K562 (cell line): ENCODE measurements around the gene AEN.

ENCODE experiments used
- CTCF ChIP-seq, 3 experiments: IDR thresholded peaks in 2 of 3; conservative IDR thresholded peaks in 1 of 3; 2 replicates each; pipeline ENCODE4 v1.5.1; 2011 to 2012; ENCODE audit warnings: low read length in 3 of 3, mild to moderate bottlenecking in 3 of 3, control low read depth in 2 of 3, improper control_type of control experiment in 1 of 3, inconsistent platforms in 1 of 3, low read depth in 1 of 3, mixed read lengths in 1 of 3, moderate library complexity in 1 of 3; ENCODE audit not compliant: insufficient read depth in 2 of 3
- ELK1 ChIP-seq: sonication (generic); formaldehyde crosslinking; IDR thresholded peaks from 2 replicates; pipeline ENCODE4 v1.8.1; 2022; ENCODE audit warnings: missing genetic modification reagents
- EP400 ChIP-seq: fragments of 450-650 bp; IDR thresholded peaks from 2 replicates; pipeline ENCODE4 v1.6.1; 2017; ENCODE audit warnings: antibody characterized with exemption, mild to moderate bottlenecking, moderate library complexity
- FOXA3 ChIP-seq, 2 experiments: fragments of 450-650 bp in 1 of 2; sonication (generic) in 1 of 2; formaldehyde crosslinking; IDR thresholded peaks in 1 of 2; conservative IDR thresholded peaks in 1 of 2; 2 replicates each; pipeline versions ENCODE4 v1.4.0 to v1.8.0; 2020 to 2022; ENCODE audit warnings: mild to moderate bottlenecking in 2 of 2, missing genetic modification reagents in 1 of 2
- MXI1 ChIP-seq: IDR thresholded peaks from 2 replicates; pipeline ENCODE4 v1.6.1; 2011; ENCODE audit warnings: low read depth, mild to moderate bottlenecking, improper control_type of control experiment, low read length
- POLR2A ChIP-seq: fragments of 450-650 bp; conservative IDR thresholded peaks from 2 replicates; pipeline ENCODE4 v1.6.1; 2016
- POLR2AphosphoS5 ChIP-seq: IDR thresholded peaks from 2 replicates; pipeline ENCODE4 v1.6.1; 2011; ENCODE audit warnings: mild to moderate bottlenecking, low read depth, low read length, moderate library complexity; ENCODE audit not compliant: control insufficient read depth, insufficient read depth
- ZBTB1 ChIP-seq: sonication (generic); formaldehyde crosslinking; IDR thresholded peaks from 2 replicates; pipeline ENCODE4 v1.8.1; 2023; ENCODE audit warnings: missing genetic modification reagents, low read depth, mild to moderate bottlenecking, borderline replicate concordance
- ZNF263 ChIP-seq: sonication (generic); formaldehyde crosslinking; IDR thresholded peaks from 2 replicates; pipeline ENCODE4 v1.8.0; 2022; ENCODE audit warnings: mild to moderate bottlenecking, missing genetic modification reagents, borderline replicate concordance
- TF ChIP-seq, protein P1 (sequence below): sonication (generic); formaldehyde crosslinking; IDR thresholded peaks from 2 replicates; pipeline ENCODE4 v1.8.1; 2023; ENCODE audit warnings: mild to moderate bottlenecking, missing genetic modification reagents

DNA sequence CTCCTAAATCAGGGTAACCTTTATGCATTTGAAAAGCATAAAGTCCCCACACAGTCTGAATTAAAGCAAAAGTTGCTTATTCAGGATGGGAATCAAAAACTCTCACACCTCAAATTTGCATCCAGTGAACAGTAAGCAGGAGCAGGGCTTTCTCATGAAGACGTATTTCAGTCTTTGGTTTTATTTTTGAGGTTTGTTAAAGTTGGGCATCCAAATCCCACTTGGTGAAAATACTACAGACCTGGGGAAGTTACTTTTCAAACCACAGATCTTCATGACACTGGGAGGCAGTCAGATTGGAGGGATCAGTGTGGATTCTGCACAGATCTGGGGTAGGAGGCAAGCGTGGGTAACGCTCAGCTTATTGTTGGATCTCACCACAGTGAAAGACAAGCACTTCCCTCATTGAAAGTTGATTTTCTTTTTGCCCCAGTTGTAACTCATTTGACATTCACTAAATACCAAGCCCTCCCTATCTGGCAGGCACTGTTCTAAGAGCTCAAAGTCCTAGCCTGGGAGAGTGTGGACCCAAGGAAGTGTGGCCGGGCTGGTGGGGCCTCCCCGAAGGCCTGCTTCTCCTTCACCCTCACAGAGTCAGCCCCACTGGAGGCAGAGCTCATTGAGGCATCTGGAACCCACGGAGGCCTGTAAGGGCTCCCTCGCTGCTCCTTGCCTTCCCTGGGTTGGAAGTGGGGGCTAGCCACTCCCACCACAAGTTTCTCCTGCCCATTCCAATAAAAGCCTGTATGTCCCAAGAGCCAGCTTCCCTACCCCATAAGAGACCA, 16.9 kb downstream of the AEN start:
- TF ChIP-seq CTCF (IDR thresholded peaks at IDR 0.05 in 2 of 3, conservative IDR thresholded peaks at IDR 0.05 in 1 of 3; ENCODE audit: insufficient read depth in 2 of 3, low read depth in 1 of 3, low read length in 3 of 3) (no peak), FOXA3 (CRISPR knock-in tag; conservative IDR thresholded peaks at IDR 0.05 in 1 of 2, IDR thresholded peaks at IDR 0.05 in 1 of 2) (no peak), ZBTB1 (no peak), MXI1 (no peak), ELK1 (CRISPR knock-in tag) (no peak), POLR2A (no peak), POLR2AphosphoS5 (no peak), ZNF263 (CRISPR knock-in tag) (no peak), EP400 (no peak)
- TF ChIP-seq, protein P1, sequence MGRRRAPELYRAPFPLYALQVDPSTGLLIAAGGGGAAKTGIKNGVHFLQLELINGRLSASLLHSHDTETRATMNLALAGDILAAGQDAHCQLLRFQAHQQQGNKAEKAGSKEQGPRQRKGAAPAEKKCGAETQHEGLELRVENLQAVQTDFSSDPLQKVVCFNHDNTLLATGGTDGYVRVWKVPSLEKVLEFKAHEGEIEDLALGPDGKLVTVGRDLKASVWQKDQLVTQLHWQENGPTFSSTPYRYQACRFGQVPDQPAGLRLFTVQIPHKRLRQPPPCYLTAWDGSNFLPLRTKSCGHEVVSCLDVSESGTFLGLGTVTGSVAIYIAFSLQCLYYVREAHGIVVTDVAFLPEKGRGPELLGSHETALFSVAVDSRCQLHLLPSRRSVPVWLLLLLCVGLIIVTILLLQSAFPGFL (CRISPR knock-in tag): no peak
